HCT116 (cell line): Measurements from ENCODE around the gene UCN2.

Source experiments
- CBX3 ChIP-seq: IDR thresholded peaks from 2 replicates; pipeline ENCODE4 v1.6.1; 2012; ENCODE audit warnings: low read depth
- CEBPB ChIP-seq: IDR thresholded peaks from 2 replicates; pipeline ENCODE4 v1.6.1; 2012; ENCODE audit warnings: low read depth
- EGR1 ChIP-seq: IDR thresholded peaks from 2 replicates; pipeline ENCODE4 v1.6.1; 2012; ENCODE audit warnings: low read depth
- EZH2phosphoT487 ChIP-seq: fragments of 200-600 bp; IDR thresholded peaks from 2 replicates; pipeline ENCODE4 v1.6.1; 2018; ENCODE audit warnings: antibody characterized with exemption, borderline replicate concordance
- JUND ChIP-seq: IDR thresholded peaks from 2 replicates; pipeline ENCODE4 v1.6.1; 2012
- POLR2A ChIP-seq: IDR thresholded peaks from 2 replicates; pipeline ENCODE4 v1.7.0; 2011; ENCODE audit warnings: borderline replicate concordance; ENCODE audit not compliant: insufficient read depth, insufficient read length; ENCODE audit errors: extremely low read depth
- SIN3A ChIP-seq: IDR thresholded peaks from 2 replicates; pipeline ENCODE4 v1.6.1; 2012; ENCODE audit warnings: low read depth
- SP1 ChIP-seq: IDR thresholded peaks from 2 replicates; pipeline ENCODE4 v1.6.1; 2012; ENCODE audit warnings: low read depth
- TCF7L2 ChIP-seq: IDR thresholded peaks from 2 replicates; pipeline ENCODE4 v1.7.0; 2011; ENCODE audit warnings: borderline replicate concordance, inconsistent platforms; ENCODE audit not compliant: insufficient read depth, insufficient read length; ENCODE audit errors: extremely low read depth
- ZNF274 ChIP-seq: fragments of 200-500 bp; sonication (Bioruptor generic); IDR thresholded peaks from 2 replicates; pipeline ENCODE4 v1.6.1; 2014; ENCODE audit warnings: mild to moderate bottlenecking, low read depth, low read length, inconsistent platforms
- TF ChIP-seq, protein P1 (sequence below), 3 experiments: fragments of 200-600 bp in 1 of 3; sonication (generic) in 1 of 3; IDR thresholded peaks in 2 of 3; conservative IDR thresholded peaks in 1 of 3; 2 replicates each; pipeline ENCODE4 v1.5.1; 2012 to 2017; ENCODE audit warnings: low read depth in 2 of 3, low read length in 2 of 3, antibody characterized with exemption in 1 of 3, borderline replicate concordance in 1 of 3, control low read depth in 1 of 3, mild to moderate bottlenecking in 1 of 3, mixed read lengths in 1 of 3, mixed run types in 1 of 3, moderate library complexity in 1 of 3; ENCODE audit not compliant: insufficient read depth in 1 of 3
- TF ChIP-seq, protein P2 (sequence below): IDR thresholded peaks from 2 replicates; pipeline ENCODE4 v1.6.1; 2012

DNA sequence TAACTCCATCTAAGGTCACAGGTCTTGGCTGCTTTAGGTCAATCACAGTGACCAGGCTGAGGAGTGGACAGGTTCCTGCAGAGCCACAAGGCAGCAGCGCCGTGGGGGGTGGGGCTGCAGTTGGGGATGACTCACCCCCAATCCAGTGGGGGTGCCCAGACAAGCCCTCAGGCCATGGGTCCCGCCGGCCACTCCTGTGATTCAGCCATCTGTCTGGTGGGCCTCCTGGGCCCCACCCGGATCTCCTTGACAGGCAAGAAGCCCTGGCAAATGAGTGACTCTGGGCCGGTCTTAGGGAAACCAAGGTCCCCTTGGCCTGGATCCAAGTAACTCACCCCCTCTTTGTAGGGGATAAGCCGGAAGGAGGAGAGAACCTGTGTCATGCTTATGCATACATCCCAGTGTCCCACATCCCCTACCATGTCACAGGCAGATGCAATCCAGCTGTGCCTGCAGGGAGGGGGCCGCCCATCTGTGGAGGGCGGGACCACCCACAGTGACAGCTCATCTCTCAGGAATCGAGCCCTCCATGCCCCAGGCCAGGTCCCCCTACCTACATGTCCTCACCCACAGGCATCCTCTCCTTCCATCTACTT, 32.0 kb upstream of the UCN2 start:
- no peak for TF ChIP-seq CBX3
- TF ChIP-seq, protein P1, sequence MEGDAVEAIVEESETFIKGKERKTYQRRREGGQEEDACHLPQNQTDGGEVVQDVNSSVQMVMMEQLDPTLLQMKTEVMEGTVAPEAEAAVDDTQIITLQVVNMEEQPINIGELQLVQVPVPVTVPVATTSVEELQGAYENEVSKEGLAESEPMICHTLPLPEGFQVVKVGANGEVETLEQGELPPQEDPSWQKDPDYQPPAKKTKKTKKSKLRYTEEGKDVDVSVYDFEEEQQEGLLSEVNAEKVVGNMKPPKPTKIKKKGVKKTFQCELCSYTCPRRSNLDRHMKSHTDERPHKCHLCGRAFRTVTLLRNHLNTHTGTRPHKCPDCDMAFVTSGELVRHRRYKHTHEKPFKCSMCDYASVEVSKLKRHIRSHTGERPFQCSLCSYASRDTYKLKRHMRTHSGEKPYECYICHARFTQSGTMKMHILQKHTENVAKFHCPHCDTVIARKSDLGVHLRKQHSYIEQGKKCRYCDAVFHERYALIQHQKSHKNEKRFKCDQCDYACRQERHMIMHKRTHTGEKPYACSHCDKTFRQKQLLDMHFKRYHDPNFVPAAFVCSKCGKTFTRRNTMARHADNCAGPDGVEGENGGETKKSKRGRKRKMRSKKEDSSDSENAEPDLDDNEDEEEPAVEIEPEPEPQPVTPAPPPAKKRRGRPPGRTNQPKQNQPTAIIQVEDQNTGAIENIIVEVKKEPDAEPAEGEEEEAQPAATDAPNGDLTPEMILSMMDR (IDR thresholded peaks at IDR 0.05 in 2 of 3, conservative IDR thresholded peaks at IDR 0.05 in 1 of 3; ENCODE audit: borderline replicate concordance in 1 of 3, insufficient read depth in 1 of 3, low read depth in 2 of 3, low read length in 2 of 3), result no peak
- no peak for TF ChIP-seq TCF7L2
- TF ChIP-seq SP1, result no peak
- TF ChIP-seq POLR2A, result no peak
- TF ChIP-seq ZNF274, result no peak
- no peak for TF ChIP-seq EGR1
- TF ChIP-seq CEBPB, result no peak
- TF ChIP-seq SIN3A, result no peak
- TF ChIP-seq, protein P2, sequence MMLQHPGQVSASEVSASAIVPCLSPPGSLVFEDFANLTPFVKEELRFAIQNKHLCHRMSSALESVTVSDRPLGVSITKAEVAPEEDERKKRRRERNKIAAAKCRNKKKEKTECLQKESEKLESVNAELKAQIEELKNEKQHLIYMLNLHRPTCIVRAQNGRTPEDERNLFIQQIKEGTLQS, result no peak
- no peak; the same call in 1 of the 2 replicates for TF ChIP-seq JUND
- TF ChIP-seq EZH2phosphoT487, result no peak
